A549 (cell line): Measurements from ENCODE around the gene ZNF608.

ENCODE experiments used
- CBX2 ChIP-seq: fragments of 200-600 bp; sonication (generic); IDR thresholded peaks from 2 replicates; pipeline ENCODE4 v1.6.1; 2016; ENCODE audit warnings: low read depth, mild to moderate bottlenecking, borderline replicate concordance
- ESRRA ChIP-seq: fragments of 150-350 bp; IDR thresholded peaks from 2 replicates; pipeline ENCODE4 v1.6.1; 2014; ENCODE audit warnings: mild to moderate bottlenecking, low read length, borderline replicate concordance
- JUN ChIP-seq, 2 experiments: fragments of >200 bp; sonication (Bioruptor Twin); formaldehyde crosslinking; IDR thresholded peaks; 2 replicates in 1 of 2; 3 replicates in 1 of 2; pipeline ENCODE4 v1.6.1; 2016 to 2017
- MAFK ChIP-seq: fragments of 450-650 bp; IDR thresholded peaks from 2 replicates; pipeline ENCODE4 v1.6.1; 2014; ENCODE audit not compliant: partially characterized antibody
- NFE2L2 ChIP-seq: fragments of 150-350 bp; conservative IDR thresholded peaks from 2 replicates; pipeline ENCODE4 v1.6.1; 2014; ENCODE audit warnings: low read length
- POLR2A ChIP-seq: IDR thresholded peaks from 2 replicates; pipeline ENCODE4 v1.6.1; 2012; ENCODE audit warnings: mild to moderate bottlenecking, low read length
- POLR2AphosphoS2 ChIP-seq: conservative IDR thresholded peaks from 2 replicates; pipeline ENCODE4 v1.6.1; 2012; ENCODE audit warnings: low read length, improper control_type of control experiment, inconsistent platforms
- SMC3 ChIP-seq: fragments of >200 bp; sonication (Bioruptor Twin); formaldehyde crosslinking; IDR thresholded peaks from 3 replicates; pipeline ENCODE4 v1.6.1; 2018; ENCODE audit warnings: inconsistent platforms
- SREBF2 ChIP-seq: fragments of 450-650 bp; IDR thresholded peaks from 2 replicates; pipeline ENCODE4 v1.6.1; 2014; ENCODE audit warnings: mild to moderate bottlenecking, moderate library complexity
- ZFP36 ChIP-seq: fragments of 450-650 bp; IDR thresholded peaks from 2 replicates; pipeline ENCODE4 v1.6.1; 2014; ENCODE audit warnings: borderline replicate concordance; ENCODE audit not compliant: partially characterized antibody
- TF ChIP-seq, protein P1 (sequence below): fragments of >200 bp; sonication (Bioruptor Twin); formaldehyde crosslinking; IDR thresholded peaks from 3 replicates; pipeline ENCODE4 v1.5.1; 2016
- TF ChIP-seq, protein P2 (sequence below): fragments of 200-600 bp; sonication (generic); IDR thresholded peaks from 2 replicates; pipeline ENCODE4 v1.6.1; 2016; ENCODE audit warnings: antibody characterized with exemption, mild to moderate bottlenecking, moderate library complexity

DNA sequence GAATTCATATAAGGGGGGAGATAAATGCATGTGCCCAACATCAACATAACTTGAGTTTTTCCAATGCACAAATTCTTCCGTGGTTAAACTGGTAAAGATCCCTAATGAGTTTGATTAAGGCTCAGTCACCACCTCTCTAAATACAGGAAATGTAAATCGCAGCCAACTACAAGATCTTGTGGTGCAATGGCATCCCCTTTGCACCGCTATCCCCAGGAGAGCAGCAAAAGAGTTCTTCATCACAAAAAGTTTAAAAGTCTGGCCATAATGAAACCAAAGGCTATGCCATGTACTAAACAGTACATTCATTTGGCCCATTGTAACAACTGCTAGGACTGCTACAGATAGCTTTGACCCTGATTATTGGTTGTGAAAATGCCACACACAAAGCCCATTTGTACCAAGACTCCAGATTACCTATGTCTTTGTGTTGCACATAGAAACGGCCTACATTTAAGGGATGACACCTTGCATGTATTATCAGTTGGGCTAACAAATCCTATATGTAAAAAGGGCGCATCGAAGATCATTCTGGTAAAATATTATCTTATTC lies 44.5 kb downstream of the ZNF608 start:
- TF ChIP-seq POLR2A (no peak), POLR2AphosphoS2 (no peak), CBX2 (no peak), SMC3 (no peak), ESRRA (no peak), NFE2L2 (no peak), ZFP36 (no peak), MAFK (no peak), JUN (IDR thresholded peaks at IDR 0.05) (no peak), SREBF2 (no peak)
- TF ChIP-seq, protein P1, sequence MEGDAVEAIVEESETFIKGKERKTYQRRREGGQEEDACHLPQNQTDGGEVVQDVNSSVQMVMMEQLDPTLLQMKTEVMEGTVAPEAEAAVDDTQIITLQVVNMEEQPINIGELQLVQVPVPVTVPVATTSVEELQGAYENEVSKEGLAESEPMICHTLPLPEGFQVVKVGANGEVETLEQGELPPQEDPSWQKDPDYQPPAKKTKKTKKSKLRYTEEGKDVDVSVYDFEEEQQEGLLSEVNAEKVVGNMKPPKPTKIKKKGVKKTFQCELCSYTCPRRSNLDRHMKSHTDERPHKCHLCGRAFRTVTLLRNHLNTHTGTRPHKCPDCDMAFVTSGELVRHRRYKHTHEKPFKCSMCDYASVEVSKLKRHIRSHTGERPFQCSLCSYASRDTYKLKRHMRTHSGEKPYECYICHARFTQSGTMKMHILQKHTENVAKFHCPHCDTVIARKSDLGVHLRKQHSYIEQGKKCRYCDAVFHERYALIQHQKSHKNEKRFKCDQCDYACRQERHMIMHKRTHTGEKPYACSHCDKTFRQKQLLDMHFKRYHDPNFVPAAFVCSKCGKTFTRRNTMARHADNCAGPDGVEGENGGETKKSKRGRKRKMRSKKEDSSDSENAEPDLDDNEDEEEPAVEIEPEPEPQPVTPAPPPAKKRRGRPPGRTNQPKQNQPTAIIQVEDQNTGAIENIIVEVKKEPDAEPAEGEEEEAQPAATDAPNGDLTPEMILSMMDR = no peak
- TF ChIP-seq, protein P2, sequence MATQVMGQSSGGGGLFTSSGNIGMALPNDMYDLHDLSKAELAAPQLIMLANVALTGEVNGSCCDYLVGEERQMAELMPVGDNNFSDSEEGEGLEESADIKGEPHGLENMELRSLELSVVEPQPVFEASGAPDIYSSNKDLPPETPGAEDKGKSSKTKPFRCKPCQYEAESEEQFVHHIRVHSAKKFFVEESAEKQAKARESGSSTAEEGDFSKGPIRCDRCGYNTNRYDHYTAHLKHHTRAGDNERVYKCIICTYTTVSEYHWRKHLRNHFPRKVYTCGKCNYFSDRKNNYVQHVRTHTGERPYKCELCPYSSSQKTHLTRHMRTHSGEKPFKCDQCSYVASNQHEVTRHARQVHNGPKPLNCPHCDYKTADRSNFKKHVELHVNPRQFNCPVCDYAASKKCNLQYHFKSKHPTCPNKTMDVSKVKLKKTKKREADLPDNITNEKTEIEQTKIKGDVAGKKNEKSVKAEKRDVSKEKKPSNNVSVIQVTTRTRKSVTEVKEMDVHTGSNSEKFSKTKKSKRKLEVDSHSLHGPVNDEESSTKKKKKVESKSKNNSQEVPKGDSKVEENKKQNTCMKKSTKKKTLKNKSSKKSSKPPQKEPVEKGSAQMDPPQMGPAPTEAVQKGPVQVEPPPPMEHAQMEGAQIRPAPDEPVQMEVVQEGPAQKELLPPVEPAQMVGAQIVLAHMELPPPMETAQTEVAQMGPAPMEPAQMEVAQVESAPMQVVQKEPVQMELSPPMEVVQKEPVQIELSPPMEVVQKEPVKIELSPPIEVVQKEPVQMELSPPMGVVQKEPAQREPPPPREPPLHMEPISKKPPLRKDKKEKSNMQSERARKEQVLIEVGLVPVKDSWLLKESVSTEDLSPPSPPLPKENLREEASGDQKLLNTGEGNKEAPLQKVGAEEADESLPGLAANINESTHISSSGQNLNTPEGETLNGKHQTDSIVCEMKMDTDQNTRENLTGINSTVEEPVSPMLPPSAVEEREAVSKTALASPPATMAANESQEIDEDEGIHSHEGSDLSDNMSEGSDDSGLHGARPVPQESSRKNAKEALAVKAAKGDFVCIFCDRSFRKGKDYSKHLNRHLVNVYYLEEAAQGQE = no peak
